ENCODE data around the gene NEDD8. TPM values are rescaled to one million over a fixed set of nuclear protein-coding genes. Genes with fewer than 3 reads are reported as not detected.

The NEDD8 gene
- total and polyA plus RNA-seq, 2 experiments from 2014 or later: 130 to 418 TPM

DNA sequence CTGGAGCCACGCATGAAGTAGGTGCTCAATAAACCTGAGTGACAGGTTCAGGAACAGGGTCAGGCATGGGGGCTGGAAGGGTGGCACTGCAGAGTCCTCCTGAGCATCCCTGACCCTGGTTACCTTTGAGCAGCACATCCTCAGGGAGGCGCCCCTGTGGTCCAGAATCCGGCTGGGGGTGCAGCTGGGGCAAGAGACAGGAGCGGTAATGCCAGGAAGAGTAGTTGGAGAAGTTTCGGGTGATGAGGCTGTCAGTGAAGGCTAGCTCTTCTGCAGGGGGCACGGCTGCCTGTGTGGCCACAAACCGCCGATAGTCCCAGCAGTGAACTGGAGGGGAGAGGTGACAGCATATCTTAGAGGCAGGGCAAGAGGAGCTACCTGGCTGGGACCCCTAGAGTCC is 37.2 kb upstream of the NEDD8 start (continued):
- TF ChIP-seq ZNF462 (CRISPR knock-in tag; IDR thresholded peaks at IDR 0.05): no peak
- no peak for TF ChIP-seq ZNF331 (CRISPR knock-in tag; IDR thresholded peaks at IDR 0.05; ENCODE audit: low read depth)
- no peak for TF ChIP-seq NANOG (IDR thresholded peaks at IDR 0.05; ENCODE audit: borderline replicate concordance)
- TF ChIP-seq, protein P1, sequence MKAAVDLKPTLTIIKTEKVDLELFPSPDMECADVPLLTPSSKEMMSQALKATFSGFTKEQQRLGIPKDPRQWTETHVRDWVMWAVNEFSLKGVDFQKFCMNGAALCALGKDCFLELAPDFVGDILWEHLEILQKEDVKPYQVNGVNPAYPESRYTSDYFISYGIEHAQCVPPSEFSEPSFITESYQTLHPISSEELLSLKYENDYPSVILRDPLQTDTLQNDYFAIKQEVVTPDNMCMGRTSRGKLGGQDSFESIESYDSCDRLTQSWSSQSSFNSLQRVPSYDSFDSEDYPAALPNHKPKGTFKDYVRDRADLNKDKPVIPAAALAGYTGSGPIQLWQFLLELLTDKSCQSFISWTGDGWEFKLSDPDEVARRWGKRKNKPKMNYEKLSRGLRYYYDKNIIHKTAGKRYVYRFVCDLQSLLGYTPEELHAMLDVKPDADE (IDR thresholded peaks at IDR 0.05): no peak
- TF ChIP-seq, protein P2, sequence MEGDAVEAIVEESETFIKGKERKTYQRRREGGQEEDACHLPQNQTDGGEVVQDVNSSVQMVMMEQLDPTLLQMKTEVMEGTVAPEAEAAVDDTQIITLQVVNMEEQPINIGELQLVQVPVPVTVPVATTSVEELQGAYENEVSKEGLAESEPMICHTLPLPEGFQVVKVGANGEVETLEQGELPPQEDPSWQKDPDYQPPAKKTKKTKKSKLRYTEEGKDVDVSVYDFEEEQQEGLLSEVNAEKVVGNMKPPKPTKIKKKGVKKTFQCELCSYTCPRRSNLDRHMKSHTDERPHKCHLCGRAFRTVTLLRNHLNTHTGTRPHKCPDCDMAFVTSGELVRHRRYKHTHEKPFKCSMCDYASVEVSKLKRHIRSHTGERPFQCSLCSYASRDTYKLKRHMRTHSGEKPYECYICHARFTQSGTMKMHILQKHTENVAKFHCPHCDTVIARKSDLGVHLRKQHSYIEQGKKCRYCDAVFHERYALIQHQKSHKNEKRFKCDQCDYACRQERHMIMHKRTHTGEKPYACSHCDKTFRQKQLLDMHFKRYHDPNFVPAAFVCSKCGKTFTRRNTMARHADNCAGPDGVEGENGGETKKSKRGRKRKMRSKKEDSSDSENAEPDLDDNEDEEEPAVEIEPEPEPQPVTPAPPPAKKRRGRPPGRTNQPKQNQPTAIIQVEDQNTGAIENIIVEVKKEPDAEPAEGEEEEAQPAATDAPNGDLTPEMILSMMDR (conservative IDR thresholded peaks at IDR 0.05; ENCODE audit: low read depth in 2 of 2): no peak
- TF ChIP-seq ZNF114 (CRISPR knock-in tag; IDR thresholded peaks at IDR 0.05): no peak
- no peak for TF ChIP-seq STAT1 (IDR thresholded peaks at IDR 0.05; ENCODE audit: unreplicated experiment)

Data from GM23338 (cell line).